Choroid plexus epithelial cell (primary cell): ENCODE measurements around the gene CRB3.

Experiments
- DNase-seq: peaks from one replicate; pipeline ENCODE4 v3.0.0-alpha.2; 2010; ENCODE audit warnings: low read depth
- H3K4me3 ChIP-seq: 2 replicates; pipeline ENCODE4 v1.5.1; 2011; ENCODE audit warnings: low read depth, mild to moderate bottlenecking, control low read depth, low read length, moderate library complexity
- TF ChIP-seq, protein P1 (sequence below): conservative IDR thresholded peaks from 2 replicates; pipeline ENCODE4 v1.5.1; 2011; ENCODE audit warnings: low read depth, mild to moderate bottlenecking, control low read depth, inconsistent platforms, low read length, moderate library complexity

The CRB3 gene

DNA sequence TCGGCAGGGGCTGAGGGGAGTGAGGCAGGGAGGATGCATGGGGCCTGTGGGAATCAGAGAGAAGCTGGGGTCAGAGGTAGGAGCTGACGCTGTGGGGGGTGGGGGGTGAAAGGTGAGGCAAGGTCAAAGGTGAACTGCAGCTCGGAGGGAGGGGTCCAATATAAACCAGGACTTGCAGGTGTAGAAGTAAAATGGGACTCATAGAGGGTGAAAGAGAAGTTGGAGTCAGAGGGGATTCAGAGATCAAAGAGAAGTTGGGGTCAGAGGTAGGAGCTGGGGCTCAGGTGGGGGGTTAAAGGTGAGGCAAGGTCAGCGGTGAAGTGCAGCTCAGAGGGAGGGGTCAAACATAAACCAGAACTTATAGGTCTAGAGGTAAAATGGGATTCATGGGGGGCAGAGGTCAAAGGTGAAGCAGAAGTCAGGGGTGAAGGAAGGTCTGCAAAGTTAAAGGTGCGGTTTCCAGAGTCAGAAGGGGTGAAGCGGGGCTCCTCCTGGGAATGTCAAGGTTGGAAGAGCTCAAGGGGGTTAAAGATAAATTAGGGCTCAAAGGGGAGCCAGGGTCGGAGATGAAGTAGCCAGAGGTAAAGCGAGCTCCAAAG lies 30.5 kb downstream of the CRB3 start:
- no peak overlapping the region for H3K4me3 ChIP-seq
- TF ChIP-seq, protein P1, sequence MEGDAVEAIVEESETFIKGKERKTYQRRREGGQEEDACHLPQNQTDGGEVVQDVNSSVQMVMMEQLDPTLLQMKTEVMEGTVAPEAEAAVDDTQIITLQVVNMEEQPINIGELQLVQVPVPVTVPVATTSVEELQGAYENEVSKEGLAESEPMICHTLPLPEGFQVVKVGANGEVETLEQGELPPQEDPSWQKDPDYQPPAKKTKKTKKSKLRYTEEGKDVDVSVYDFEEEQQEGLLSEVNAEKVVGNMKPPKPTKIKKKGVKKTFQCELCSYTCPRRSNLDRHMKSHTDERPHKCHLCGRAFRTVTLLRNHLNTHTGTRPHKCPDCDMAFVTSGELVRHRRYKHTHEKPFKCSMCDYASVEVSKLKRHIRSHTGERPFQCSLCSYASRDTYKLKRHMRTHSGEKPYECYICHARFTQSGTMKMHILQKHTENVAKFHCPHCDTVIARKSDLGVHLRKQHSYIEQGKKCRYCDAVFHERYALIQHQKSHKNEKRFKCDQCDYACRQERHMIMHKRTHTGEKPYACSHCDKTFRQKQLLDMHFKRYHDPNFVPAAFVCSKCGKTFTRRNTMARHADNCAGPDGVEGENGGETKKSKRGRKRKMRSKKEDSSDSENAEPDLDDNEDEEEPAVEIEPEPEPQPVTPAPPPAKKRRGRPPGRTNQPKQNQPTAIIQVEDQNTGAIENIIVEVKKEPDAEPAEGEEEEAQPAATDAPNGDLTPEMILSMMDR = no peak
- DNase-seq = no peak

DNA sequence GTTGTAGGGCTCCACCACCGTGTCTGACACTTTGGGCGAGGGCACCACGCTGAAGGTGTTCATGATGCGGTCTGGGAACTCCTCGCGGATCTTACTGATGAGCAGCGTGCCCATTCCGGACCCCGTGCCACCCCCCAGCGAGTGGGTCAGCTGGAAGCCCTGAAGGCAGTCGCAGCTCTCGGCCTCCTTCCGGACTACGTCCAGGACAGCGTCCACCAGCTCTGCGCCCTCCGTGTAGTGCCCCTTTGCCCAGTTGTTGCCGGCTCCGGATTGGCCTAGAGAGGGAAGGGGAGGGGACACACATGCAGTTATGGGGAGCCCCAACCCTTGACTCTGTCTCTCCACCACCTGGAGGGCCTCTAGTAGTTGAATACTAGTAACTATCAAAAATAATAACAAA lies 31.9 kb downstream of the CRB3 start:
- TF ChIP-seq, protein P1 = no peak
- DNase-seq = no peak

DNA sequence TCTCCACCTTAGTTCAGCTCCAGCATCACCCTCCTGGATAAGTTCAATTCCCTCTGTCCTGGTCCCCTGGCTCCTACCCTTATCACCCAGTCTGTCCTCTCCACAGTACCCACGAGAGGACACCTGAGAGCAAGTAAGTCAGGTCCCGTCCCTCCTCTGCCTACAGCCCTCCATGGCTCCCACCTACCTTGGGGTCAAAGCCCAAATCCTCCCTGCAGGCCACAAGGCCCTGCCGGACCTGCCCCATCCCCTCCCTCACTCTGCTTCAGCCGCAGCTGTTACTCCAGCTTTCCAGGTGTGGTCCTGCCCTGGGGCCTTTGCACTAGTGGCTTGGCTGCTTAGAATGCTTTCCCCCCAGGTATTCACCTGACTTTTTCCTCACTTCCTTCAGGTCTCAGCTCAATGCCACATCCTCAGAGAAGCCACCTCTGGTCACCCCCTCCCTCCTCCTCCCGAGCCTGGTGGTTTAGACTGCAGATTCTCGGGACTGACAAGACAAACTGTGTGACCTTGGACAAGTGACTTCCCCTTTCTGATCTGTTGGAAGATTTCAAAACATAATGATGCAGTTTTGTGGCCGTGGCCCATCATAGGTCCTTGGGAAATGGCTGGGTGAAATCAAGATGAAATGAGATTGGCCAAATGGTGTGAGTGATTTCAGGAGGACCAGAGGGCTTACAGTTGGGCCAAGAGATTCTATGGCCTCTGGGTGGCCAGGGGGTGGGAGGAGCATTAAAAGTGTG lies 34.4 kb downstream of the CRB3 start:
- no peak overlapping the region for H3K4me3 ChIP-seq
- TF ChIP-seq, protein P1 = no peak
- no peak for DNase-seq

More for the DNA sequence above, 31.9 kb downstream of the CRB3 start:
- H3K4me3 ChIP-seq = no peak overlapping the region

DNA sequence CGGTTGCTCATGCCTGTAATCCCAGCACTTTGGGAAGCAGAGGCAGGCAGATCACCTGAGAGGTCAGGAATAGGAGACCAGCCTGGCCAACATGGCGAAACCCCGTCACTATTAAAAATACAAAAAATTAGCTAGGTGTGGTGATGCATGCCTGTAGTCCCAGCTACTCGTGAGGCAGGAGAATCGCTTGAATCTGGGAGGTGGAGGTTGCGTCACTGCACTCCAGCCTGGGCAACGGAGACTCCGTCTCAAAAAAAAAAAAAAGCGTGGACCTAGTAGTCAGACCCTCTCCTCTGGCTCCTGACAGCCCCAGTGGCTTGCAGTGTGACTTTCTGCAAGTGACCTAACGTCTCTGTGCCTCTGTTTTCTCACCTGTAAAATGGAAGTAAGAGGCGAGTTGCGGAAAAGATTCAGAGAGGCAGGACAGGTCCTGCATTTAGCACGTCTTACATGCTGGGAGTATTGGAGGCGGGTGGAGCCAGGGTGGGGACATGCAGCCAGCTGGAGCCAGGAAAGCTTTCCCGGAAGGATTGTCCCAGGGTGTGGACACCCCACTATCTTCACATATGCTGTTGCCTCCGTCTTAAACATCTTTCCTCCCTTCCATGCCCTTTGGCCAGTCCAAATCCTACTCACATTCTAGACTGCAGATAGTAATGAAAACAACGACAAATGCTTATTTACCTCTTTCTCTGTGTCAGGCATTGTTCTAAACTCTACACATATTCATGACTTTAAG lies 35.1 kb downstream of the CRB3 start:
- DNase-seq = no peak
- no peak overlapping the region for H3K4me3 ChIP-seq
- TF ChIP-seq, protein P1 = no peak

DNA sequence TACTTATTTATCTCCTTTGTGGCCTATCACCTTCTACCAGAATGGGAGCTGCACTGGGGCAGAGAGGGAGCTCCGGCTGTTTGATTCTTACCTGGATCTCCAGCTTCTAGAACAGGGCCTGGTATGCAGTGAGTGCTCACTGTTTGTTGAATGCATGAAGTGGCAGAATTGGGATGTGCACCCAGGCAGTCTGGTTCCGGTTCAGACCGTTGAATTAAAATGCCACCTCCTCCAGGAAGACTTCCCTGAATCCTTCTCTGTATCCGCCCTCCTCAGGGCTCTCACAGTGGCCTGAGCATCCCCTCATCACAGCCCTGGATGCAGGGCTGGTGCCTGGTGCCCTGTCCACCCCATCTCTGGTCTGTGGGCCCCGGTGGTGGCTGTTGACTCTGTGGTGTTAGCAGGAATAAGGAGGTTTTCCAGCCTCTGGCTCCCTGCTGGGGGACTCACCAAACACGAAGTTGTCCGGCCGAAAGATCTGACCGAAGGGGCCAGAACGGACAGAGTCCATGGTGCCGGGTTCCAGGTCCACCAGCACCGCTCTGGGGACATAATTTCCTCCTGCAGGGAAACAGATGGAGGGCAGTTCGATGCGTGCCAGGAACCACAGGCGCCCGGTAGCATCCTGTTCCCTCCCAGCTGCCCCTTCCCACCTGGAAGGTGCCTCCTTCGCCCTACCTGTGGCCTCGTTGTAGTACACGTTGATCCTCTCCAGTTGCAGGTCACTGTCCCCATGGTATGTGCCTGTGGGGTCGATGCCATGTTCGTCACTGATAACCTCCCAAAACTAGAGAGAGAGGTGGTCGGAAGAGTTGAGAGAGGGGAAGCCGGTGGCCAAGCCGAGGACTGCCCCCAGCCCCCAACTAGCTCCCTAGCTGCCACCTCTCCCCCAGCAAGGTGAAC lies 37.0 kb downstream of the CRB3 start:
- no peak for DNase-seq
- TF ChIP-seq, protein P1 = no peak
- H3K4me3 ChIP-seq = no peak overlapping the region

DNA sequence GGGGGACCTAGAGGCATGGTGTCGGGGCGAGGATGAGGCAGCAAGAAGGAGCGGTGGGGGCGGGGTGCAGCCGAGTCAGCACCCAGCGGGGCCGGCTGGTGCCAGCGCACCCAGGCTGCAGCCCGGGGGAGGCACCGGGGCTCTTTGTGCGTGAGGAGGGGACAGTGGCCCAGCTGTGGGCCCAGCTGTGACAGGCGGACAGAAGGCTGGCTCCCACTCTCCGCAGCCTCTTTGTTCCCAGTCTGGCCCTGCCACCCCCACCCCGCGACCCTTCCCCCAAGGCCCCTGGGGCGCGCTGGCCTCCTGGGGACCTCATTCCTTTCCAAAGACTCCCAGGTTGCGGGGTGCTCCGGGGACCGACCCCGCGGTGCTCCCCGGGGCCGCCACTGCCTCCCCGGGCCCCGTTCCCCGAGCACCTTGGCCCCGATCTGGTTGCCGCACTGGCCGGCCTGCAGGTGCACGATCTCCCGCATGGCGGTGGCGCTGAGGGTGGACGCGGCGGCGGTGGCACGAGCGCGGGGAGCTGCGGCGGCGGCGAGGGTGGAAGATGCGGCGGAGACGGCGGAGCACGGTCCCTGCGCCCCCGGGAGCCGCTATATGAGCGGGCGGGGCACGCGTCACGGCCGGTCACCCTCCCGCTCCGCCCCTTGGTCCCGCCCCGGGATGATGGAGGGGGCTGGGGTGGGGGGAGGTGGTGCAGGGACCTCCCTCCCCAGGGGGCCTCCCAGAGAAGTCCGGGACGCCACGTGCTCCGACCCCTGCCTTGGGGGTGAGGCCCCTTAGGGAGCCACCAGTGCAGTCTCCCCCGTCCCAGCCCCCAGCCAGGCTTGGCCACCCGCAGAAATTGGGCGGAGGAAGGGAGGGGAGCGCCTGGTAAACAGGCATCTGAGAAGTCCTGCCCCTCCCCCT lies 37.9 kb downstream of the CRB3 start, which contains the start of gene TUBB4A:
TUBB4A (minus strand) TSS at position 570 of the 909 bp plus-strand sequence; CDS start at position 473, 97 bp downstream.
- TF ChIP-seq, protein P1 = no peak
- no peak within 1 kb of the TSS for H3K4me3 ChIP-seq
- no peak for DNase-seq
